ENCODE data around the gene PTPRM. TPM values are rescaled to one million over a fixed set of nuclear protein-coding genes. Genes with fewer than 3 reads are reported as not detected.

The PTPRM gene
- total RNA-seq, 2 donors from 2014 or later: 80.1 to 106 TPM

- Histone ChIP-seq H3K4me3 (no peak overlapping the region), H3K4me1 (peaks cover 0 to 59% of the 10 kb centered on the region in 2 donors), H3K36me3 (no peaks in the 10 kb centered on the region), H3K27ac (no peak overlapping the region), H3K27me3 (no peaks in the 10 kb centered on the region), H3K9me3 (no peaks in the 10 kb centered on the region)
- TF ChIP-seq, protein P1, sequence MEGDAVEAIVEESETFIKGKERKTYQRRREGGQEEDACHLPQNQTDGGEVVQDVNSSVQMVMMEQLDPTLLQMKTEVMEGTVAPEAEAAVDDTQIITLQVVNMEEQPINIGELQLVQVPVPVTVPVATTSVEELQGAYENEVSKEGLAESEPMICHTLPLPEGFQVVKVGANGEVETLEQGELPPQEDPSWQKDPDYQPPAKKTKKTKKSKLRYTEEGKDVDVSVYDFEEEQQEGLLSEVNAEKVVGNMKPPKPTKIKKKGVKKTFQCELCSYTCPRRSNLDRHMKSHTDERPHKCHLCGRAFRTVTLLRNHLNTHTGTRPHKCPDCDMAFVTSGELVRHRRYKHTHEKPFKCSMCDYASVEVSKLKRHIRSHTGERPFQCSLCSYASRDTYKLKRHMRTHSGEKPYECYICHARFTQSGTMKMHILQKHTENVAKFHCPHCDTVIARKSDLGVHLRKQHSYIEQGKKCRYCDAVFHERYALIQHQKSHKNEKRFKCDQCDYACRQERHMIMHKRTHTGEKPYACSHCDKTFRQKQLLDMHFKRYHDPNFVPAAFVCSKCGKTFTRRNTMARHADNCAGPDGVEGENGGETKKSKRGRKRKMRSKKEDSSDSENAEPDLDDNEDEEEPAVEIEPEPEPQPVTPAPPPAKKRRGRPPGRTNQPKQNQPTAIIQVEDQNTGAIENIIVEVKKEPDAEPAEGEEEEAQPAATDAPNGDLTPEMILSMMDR (IDR thresholded peaks at IDR 0.05): no peak
- DNase-seq (ENCODE audit: low spot score): no peak
Measured at GRCh38 chr18:7622721-7623120, 55.6 kb downstream of the PTPRM start.

DNA sequence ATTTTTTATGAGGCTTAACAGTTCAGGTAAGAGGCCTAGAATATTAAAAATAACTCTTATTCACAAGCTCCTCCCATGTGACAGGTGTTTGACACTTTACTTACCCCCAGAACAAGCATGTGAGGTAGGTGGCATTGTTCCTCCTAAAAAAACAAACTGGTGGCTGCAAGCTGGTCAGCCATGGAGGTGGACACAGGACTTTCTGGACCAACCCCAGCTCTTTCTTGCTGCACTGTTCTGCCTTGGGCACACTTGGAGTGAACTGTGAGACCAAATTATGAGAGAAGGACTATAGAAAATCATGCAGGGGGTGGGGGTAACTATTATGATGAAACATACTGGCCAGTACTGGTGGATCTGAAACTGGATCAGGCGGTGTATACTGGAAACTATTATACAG, 56.6 kb downstream of the PTPRM start:
- Histone ChIP-seq H3K4me1 (peaks cover 0 to 55% of the 10 kb centered on the region in 2 donors), H3K4me3 (no peak overlapping the region), H3K9me3 (no peaks in the 10 kb centered on the region), H3K27ac (no peak overlapping the region), H3K36me3 (no peaks in the 10 kb centered on the region), H3K27me3 (no peaks in the 10 kb centered on the region)
- no peak for DNase-seq (ENCODE audit: low spot score)
- TF ChIP-seq, protein P1 (IDR thresholded peaks at IDR 0.05): no peak

DNA sequence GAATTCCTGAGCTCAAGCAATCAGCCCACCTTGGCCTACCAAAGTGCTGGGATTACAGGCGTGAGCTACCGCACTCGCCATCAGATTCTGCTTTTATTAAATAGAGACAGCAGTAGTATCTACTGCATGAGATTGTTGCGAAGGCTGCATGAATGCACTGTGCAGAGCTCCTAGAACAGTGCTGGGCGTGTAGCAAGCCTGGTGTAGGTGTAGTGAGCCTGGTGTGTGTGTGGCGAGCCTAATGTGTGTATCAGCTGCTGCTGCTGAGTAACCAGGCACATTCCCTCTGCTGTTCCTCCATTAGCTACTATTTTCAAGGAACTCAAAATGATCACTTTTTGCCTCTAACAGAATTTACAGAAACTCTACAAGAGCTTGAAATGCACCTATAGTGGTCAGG, 57.6 kb downstream of the PTPRM start:
- DNase-seq (ENCODE audit: low spot score): no peak
- Histone ChIP-seq H3K4me3 (no peak overlapping the region), H3K9me3 (no peaks in the 10 kb centered on the region), H3K27me3 (no peaks in the 10 kb centered on the region), H3K4me1 (peaks cover 0 to 48% of the 10 kb centered on the region in 2 donors), H3K27ac (no peak overlapping the region), H3K36me3 (no peaks in the 10 kb centered on the region)
- TF ChIP-seq, protein P1 (IDR thresholded peaks at IDR 0.05): no peak

- H3K4me3 ChIP-seq: no peak overlapping the region
- H3K9me3 ChIP-seq: no peaks in the 10 kb centered on the region
- DNase-seq (ENCODE audit: low spot score): no peak
- H3K4me1 ChIP-seq: peaks cover 0 to 51% of the 10 kb centered on the region in 2 donors
- no peaks in the 10 kb centered on the region for H3K27me3 ChIP-seq
- TF ChIP-seq, protein P1 (IDR thresholded peaks at IDR 0.05): no peak
- H3K27ac ChIP-seq: peak overlapping the region in 1 of 2 donors; percentile 8
- no peaks in the 10 kb centered on the region for H3K36me3 ChIP-seq
Measured at GRCh38 chr18:7626175-7626921, 59.2 kb downstream of the PTPRM start.

DNA sequence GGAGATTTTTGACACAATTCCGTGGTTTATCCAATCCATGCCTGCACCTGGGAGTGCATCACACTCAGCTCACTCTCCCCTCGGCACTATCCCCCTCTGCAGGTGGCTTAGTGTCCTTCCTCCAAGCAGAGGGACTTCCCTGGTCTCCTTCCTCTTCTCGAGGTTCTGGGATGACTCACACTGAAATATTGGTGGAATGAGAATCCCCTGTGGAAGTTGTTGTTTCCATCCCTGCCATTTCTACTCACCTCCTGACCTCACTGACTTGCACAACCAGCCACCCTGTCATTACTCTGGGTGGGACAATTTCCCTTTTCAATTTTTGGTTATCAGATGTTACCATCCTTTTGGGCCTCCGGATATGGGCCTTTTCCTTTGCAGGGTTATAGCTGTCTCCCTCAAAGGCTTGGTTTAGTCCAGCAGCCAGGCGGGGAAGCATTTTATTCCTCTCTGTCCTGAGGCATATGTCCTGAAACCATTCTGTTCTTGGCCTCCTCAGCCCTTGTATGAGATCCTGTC, 59.9 kb downstream of the PTPRM start:
- no peak for DNase-seq (ENCODE audit: low spot score)
- H3K9me3 ChIP-seq: no peaks in the 10 kb centered on the region
- no peak overlapping the region for H3K4me3 ChIP-seq
- peaks cover 0 to 53% of the 10 kb centered on the region in 2 donors for H3K4me1 ChIP-seq
- peak overlapping the region in 1 of 2 donors; percentile 8 for H3K27ac ChIP-seq
- no peaks in the 10 kb centered on the region for H3K27me3 ChIP-seq
- TF ChIP-seq, protein P1 (IDR thresholded peaks at IDR 0.05): no peak
- no peaks in the 10 kb centered on the region for H3K36me3 ChIP-seq

Measured in right atrium auricular region (tissue), 2 donors.